ENCODE results near the gene GATA2.

DNA sequence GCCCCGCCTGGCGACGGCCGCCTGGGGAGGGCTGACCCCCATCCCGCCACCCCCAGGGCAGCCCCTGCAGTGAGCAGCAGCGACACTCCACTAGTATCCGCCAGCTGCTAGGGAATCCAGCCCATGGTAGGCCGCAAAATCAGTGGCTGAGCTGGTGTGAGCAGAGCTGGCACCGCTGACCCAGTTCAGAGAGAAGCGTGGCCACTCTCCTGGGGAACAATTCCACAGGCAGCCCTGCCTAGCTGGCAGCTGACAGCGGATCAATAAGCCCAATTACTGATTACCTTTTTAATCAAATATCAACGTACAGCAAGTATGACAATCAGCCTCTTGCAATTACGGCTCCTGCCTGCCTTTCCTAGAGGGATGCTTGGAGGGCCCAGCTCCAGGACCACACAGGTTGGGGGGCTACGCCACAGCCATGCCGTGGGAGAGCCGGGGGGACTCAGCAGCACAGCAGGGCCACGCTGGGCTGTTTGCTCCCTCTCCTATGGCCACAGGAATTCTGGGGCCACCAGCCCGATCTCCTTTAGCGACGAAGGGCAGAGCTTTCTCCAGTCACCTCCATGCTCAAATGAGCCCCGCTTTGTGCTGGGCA lies 40.2 kb downstream of the GATA2 start:
- TF ChIP-seq CTCF (IDR thresholded peaks at IDR 0.05) = no peak
- TF ChIP-seq EP300 (IDR thresholded peaks at IDR 0.05) = no peak
